GM12864 (cell line): ENCODE measurements around the gene CRISP1.

Experiments used
- DNase-seq: peaks from one replicate; pipeline ENCODE4 v3.0.0-alpha.2; 2011; ENCODE audit warnings: low read depth
- H3K4me3 ChIP-seq: 2 replicates; pipeline ENCODE4 v1.5.1; 2011; ENCODE audit warnings: mild to moderate bottlenecking, low read depth, low read length, control low read depth
- TF ChIP-seq, protein P1 (sequence below): IDR thresholded peaks from 2 replicates; pipeline ENCODE4 v1.5.1; 2011; ENCODE audit warnings: low read depth, mild to moderate bottlenecking, moderate library complexity, low read length, control low read depth, inconsistent platforms; ENCODE audit errors: missing control alignments

The CRISP1 gene

DNA sequence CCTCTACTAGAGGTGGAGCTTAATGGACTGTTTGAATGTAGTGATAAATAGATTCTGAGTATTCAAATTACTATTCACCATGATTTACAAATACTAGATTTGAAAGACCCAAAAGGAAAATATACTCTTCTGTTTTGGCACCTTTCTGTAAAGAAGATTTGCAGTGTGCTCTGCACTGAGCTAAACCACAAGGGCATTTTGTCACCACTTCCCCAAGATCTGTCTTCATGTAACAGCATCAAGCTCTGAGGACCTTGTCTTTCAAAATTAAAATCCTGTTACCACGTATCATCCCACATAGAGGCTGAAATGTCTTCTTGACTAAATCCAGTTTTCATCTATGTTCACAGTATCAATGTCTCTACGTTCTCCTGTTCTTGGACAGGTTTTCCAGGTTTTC is 76.0 kb downstream of the CRISP1 start:
- no peak for DNase-seq
- TF ChIP-seq, protein P1, sequence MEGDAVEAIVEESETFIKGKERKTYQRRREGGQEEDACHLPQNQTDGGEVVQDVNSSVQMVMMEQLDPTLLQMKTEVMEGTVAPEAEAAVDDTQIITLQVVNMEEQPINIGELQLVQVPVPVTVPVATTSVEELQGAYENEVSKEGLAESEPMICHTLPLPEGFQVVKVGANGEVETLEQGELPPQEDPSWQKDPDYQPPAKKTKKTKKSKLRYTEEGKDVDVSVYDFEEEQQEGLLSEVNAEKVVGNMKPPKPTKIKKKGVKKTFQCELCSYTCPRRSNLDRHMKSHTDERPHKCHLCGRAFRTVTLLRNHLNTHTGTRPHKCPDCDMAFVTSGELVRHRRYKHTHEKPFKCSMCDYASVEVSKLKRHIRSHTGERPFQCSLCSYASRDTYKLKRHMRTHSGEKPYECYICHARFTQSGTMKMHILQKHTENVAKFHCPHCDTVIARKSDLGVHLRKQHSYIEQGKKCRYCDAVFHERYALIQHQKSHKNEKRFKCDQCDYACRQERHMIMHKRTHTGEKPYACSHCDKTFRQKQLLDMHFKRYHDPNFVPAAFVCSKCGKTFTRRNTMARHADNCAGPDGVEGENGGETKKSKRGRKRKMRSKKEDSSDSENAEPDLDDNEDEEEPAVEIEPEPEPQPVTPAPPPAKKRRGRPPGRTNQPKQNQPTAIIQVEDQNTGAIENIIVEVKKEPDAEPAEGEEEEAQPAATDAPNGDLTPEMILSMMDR, result no peak
- H3K4me3 ChIP-seq, result no peak overlapping the region

DNA sequence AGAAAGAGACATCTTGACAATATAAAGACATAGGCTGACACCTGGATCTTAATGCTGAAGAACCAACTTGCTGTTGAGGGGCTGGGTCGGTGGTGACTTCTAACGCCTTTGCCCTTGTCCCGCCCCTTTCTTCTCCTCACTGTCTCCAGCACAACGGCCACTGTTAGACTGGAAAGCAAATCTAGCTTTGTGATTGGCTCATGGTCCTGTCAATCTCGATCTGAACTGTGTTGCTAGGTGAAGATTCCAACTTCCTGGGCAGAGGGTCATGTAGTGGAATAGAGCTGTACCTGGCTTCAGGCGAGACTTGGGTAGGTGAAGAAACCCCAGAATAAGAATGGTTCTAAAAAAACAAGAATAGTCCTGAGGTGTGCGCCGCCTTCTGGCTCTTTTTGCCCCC is 79.2 kb downstream of the CRISP1 start, which contains the start of gene PGK2:
Gene PGK2 (minus strand): TSS at position 110 of the 400 bp plus-strand sequence. CDS start 98 bp downstream, at position 12.
- DNase-seq, result no peak
- TF ChIP-seq, protein P1, result no peak
- no peak within 1 kb of the TSS for H3K4me3 ChIP-seq

DNA sequence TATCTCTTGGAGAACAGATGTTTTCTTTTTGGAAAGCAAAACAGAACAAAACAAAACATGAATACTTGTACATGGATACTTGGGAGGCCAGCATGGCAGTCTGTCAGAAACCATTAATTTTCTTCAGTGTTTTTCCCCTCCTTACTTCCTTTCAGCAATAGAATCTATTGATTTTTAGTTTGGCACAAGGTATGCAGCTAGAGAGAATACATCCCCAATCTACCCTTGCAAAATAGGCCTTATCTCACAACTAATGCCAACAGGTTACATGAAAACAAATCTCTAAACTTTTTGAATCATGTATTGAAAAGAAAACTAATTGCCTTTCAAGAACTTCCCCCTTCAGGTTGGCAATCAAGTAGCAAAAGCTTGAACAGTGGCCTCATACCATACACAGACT is 82.1 kb downstream of the CRISP1 start:
- TF ChIP-seq, protein P1, result no peak
- no peak for DNase-seq
- H3K4me3 ChIP-seq, result no peak overlapping the region
